ENCODE data around the gene GRK5.

GRK5 gene

GRCh38 chr10:119388849-119389345 lies 181.5 kb downstream of the GRK5 start:
- no peaks in the 10 kb centered on the region for H3K4me1 ChIP-seq (ENCODE audit: insufficient read depth, low read length)
- H3K36me3 ChIP-seq (ENCODE audit: insufficient read depth, low read length) = no peaks in the 10 kb centered on the region
- H2AFZ ChIP-seq (ENCODE audit: low read depth, low read length) = no peak overlapping the region
- no peaks in the 10 kb centered on the region for H3K9me3 ChIP-seq (ENCODE audit: low read length)
- no peak overlapping the region for H3K4me3 ChIP-seq (ENCODE audit: low read length)
- H3K27me3 ChIP-seq (ENCODE audit: insufficient read depth, low read length) = no peaks in the 10 kb centered on the region

GRCh38 chr10:119391440-119392251 lies 184.3 kb downstream of the GRK5 start:
- Histone ChIP-seq H3K27me3 (ENCODE audit: insufficient read depth, low read length) (no peaks in the 10 kb centered on the region), H3K9me3 (ENCODE audit: low read length) (no peaks in the 10 kb centered on the region), H3K4me1 (ENCODE audit: insufficient read depth, low read length) (no peaks in the 10 kb centered on the region), H2AFZ (ENCODE audit: low read depth, low read length) (no peak overlapping the region), H3K4me3 (ENCODE audit: low read length) (no peak overlapping the region), H3K36me3 (ENCODE audit: insufficient read depth, low read length) (no peaks in the 10 kb centered on the region)

- no peaks in the 10 kb centered on the region for H3K27me3 ChIP-seq (ENCODE audit: insufficient read depth, low read length)
- no peak overlapping the region for H3K4me3 ChIP-seq (ENCODE audit: low read length)
- no peak overlapping the region for H2AFZ ChIP-seq (ENCODE audit: low read depth, low read length)
- H3K4me1 ChIP-seq (ENCODE audit: insufficient read depth, low read length) = no peaks in the 10 kb centered on the region
- H3K36me3 ChIP-seq (ENCODE audit: insufficient read depth, low read length) = no peaks in the 10 kb centered on the region
- no peaks in the 10 kb centered on the region for H3K9me3 ChIP-seq (ENCODE audit: low read length)
Observed at GRCh38 chr10:119393019-119393418, 185.6 kb downstream of the GRK5 start.

GRCh38 chr10:119393421-119393820 lies 186.1 kb downstream of the GRK5 start:
- H3K9me3 ChIP-seq (ENCODE audit: low read length) = no peaks in the 10 kb centered on the region
- H2AFZ ChIP-seq (ENCODE audit: low read depth, low read length) = no peak overlapping the region
- no peaks in the 10 kb centered on the region for H3K36me3 ChIP-seq (ENCODE audit: insufficient read depth, low read length)
- H3K27me3 ChIP-seq (ENCODE audit: insufficient read depth, low read length) = no peaks in the 10 kb centered on the region
- H3K4me1 ChIP-seq (ENCODE audit: insufficient read depth, low read length) = no peaks in the 10 kb centered on the region
- H3K4me3 ChIP-seq (ENCODE audit: low read length) = no peak overlapping the region

- no peak overlapping the region for H2AFZ ChIP-seq (ENCODE audit: low read depth, low read length)
- no peaks in the 10 kb centered on the region for H3K36me3 ChIP-seq (ENCODE audit: insufficient read depth, low read length)
- H3K4me3 ChIP-seq (ENCODE audit: low read length) = no peak overlapping the region
- no peaks in the 10 kb centered on the region for H3K4me1 ChIP-seq (ENCODE audit: insufficient read depth, low read length)
- no peaks in the 10 kb centered on the region for H3K9me3 ChIP-seq (ENCODE audit: low read length)
- H3K27me3 ChIP-seq (ENCODE audit: insufficient read depth, low read length) = no peaks in the 10 kb centered on the region
Observed at GRCh38 chr10:119393845-119394244, 186.5 kb downstream of the GRK5 start.

GRCh38 chr10:119394657-119395279 lies 187.4 kb downstream of the GRK5 start:
- H3K27me3 ChIP-seq (ENCODE audit: insufficient read depth, low read length) = no peaks in the 10 kb centered on the region
- H3K4me1 ChIP-seq (ENCODE audit: insufficient read depth, low read length) = no peaks in the 10 kb centered on the region
- no peaks in the 10 kb centered on the region for H3K9me3 ChIP-seq (ENCODE audit: low read length)
- H2AFZ ChIP-seq (ENCODE audit: low read depth, low read length) = no peak overlapping the region
- H3K36me3 ChIP-seq (ENCODE audit: insufficient read depth, low read length) = no peaks in the 10 kb centered on the region
- no peak overlapping the region for H3K4me3 ChIP-seq (ENCODE audit: low read length)

GRCh38 chr10:119395280-119396007 lies 188.1 kb downstream of the GRK5 start:
- H3K4me1 ChIP-seq (ENCODE audit: insufficient read depth, low read length) = no peaks in the 10 kb centered on the region
- H2AFZ ChIP-seq (ENCODE audit: low read depth, low read length) = no peak overlapping the region
- H3K4me3 ChIP-seq (ENCODE audit: low read length) = no peak overlapping the region
- H3K27me3 ChIP-seq (ENCODE audit: insufficient read depth, low read length) = no peaks in the 10 kb centered on the region
- no peaks in the 10 kb centered on the region for H3K36me3 ChIP-seq (ENCODE audit: insufficient read depth, low read length)
- H3K9me3 ChIP-seq (ENCODE audit: low read length) = no peaks in the 10 kb centered on the region

GRCh38 chr10:119396008-119396708 lies 188.8 kb downstream of the GRK5 start:
- H3K4me3 ChIP-seq (ENCODE audit: low read length) = no peak overlapping the region
- H2AFZ ChIP-seq (ENCODE audit: low read depth, low read length) = no peak overlapping the region
- no peaks in the 10 kb centered on the region for H3K27me3 ChIP-seq (ENCODE audit: insufficient read depth, low read length)
- H3K36me3 ChIP-seq (ENCODE audit: insufficient read depth, low read length) = no peaks in the 10 kb centered on the region
- H3K4me1 ChIP-seq (ENCODE audit: insufficient read depth, low read length) = no peaks in the 10 kb centered on the region
- H3K9me3 ChIP-seq (ENCODE audit: low read length) = no peaks in the 10 kb centered on the region

GRCh38 chr10:119396709-119397071 lies 189.3 kb downstream of the GRK5 start:
- H3K27me3 ChIP-seq (ENCODE audit: insufficient read depth, low read length) = no peaks in the 10 kb centered on the region
- H3K9me3 ChIP-seq (ENCODE audit: low read length) = no peaks in the 10 kb centered on the region
- no peak overlapping the region for H3K4me3 ChIP-seq (ENCODE audit: low read length)

GRCh38 chr10:119397416-119397815 lies 190.0 kb downstream of the GRK5 start:
- no peaks in the 10 kb centered on the region for H3K4me1 ChIP-seq (ENCODE audit: insufficient read depth, low read length)
- no peaks in the 10 kb centered on the region for H3K36me3 ChIP-seq (ENCODE audit: insufficient read depth, low read length)
- no peak overlapping the region for H3K4me3 ChIP-seq (ENCODE audit: low read length)
- H2AFZ ChIP-seq (ENCODE audit: low read depth, low read length) = no peak overlapping the region
- H3K9me3 ChIP-seq (ENCODE audit: low read length) = no peaks in the 10 kb centered on the region
- H3K27me3 ChIP-seq (ENCODE audit: insufficient read depth, low read length) = no peaks in the 10 kb centered on the region

More at GRCh38 chr10:119396709-119397071, 189.3 kb downstream of the GRK5 start:
- H3K36me3 ChIP-seq (ENCODE audit: insufficient read depth, low read length) = no peaks in the 10 kb centered on the region
- H2AFZ ChIP-seq (ENCODE audit: low read depth, low read length) = no peak overlapping the region
- H3K4me1 ChIP-seq (ENCODE audit: insufficient read depth, low read length) = no peaks in the 10 kb centered on the region

GRCh38 chr10:119398996-119399395 lies 191.6 kb downstream of the GRK5 start:
- no peaks in the 10 kb centered on the region for H3K9me3 ChIP-seq (ENCODE audit: low read length)
- H3K4me3 ChIP-seq (ENCODE audit: low read length) = no peak overlapping the region
- H3K27me3 ChIP-seq (ENCODE audit: insufficient read depth, low read length) = no peaks in the 10 kb centered on the region
- no peaks in the 10 kb centered on the region for H3K36me3 ChIP-seq (ENCODE audit: insufficient read depth, low read length)
- no peak overlapping the region for H2AFZ ChIP-seq (ENCODE audit: low read depth, low read length)
- H3K4me1 ChIP-seq (ENCODE audit: insufficient read depth, low read length) = no peaks in the 10 kb centered on the region

GRCh38 chr10:119399466-119399865 lies 192.1 kb downstream of the GRK5 start:
- Histone ChIP-seq H3K4me1 (ENCODE audit: insufficient read depth, low read length) (no peaks in the 10 kb centered on the region), H3K9me3 (ENCODE audit: low read length) (no peaks in the 10 kb centered on the region), H3K27me3 (ENCODE audit: insufficient read depth, low read length) (no peaks in the 10 kb centered on the region), H3K4me3 (ENCODE audit: low read length) (no peak overlapping the region), H3K36me3 (ENCODE audit: insufficient read depth, low read length) (no peaks in the 10 kb centered on the region), H2AFZ (ENCODE audit: low read depth, low read length) (no peak overlapping the region)
